ENCODE data around the gene ECHDC3. TPM values are rescaled to one million over a fixed set of nuclear protein-coding genes. Genes with fewer than 3 reads are reported as not detected.

Gene ECHDC3
- total RNA-seq, 4 donors from 2014 or later: 44.5 to 139 (median 89.4) TPM

- 79 to 92% methylated on average over 13 to 14 of the region's 14 CpGs for WGBS, 2 donors
- intact Hi-C loops (cut with DNase I; ENCODE audit: low total_unique reads): no loop called here
- DNase-seq (ENCODE audit: low spot score in 2 of 2): no peak
- H3K4me3 ChIP-seq (ENCODE audit: low read depth, poor library complexity, severe bottlenecking): no peak overlapping the region
- TF ChIP-seq POLR2A (IDR thresholded peaks at IDR 0.05): no peak
- TF ChIP-seq, protein P1, sequence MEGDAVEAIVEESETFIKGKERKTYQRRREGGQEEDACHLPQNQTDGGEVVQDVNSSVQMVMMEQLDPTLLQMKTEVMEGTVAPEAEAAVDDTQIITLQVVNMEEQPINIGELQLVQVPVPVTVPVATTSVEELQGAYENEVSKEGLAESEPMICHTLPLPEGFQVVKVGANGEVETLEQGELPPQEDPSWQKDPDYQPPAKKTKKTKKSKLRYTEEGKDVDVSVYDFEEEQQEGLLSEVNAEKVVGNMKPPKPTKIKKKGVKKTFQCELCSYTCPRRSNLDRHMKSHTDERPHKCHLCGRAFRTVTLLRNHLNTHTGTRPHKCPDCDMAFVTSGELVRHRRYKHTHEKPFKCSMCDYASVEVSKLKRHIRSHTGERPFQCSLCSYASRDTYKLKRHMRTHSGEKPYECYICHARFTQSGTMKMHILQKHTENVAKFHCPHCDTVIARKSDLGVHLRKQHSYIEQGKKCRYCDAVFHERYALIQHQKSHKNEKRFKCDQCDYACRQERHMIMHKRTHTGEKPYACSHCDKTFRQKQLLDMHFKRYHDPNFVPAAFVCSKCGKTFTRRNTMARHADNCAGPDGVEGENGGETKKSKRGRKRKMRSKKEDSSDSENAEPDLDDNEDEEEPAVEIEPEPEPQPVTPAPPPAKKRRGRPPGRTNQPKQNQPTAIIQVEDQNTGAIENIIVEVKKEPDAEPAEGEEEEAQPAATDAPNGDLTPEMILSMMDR (IDR thresholded peaks at IDR 0.05): no peak
Measured at GRCh38 chr10:11699550-11700097, 42.6 kb upstream of the ECHDC3 start.

- no peak for DNase-seq (ENCODE audit: low spot score in 2 of 2)
- no peak overlapping the region for H3K4me3 ChIP-seq (ENCODE audit: low read depth, poor library complexity, severe bottlenecking)
- WGBS, 2 donors: 94 to 95% methylated on average over 6 of the region's 6 CpGs
- no peak for TF ChIP-seq POLR2A (IDR thresholded peaks at IDR 0.05)
- TF ChIP-seq, protein P1 (IDR thresholded peaks at IDR 0.05): no peak
- intact Hi-C loops (cut with DNase I; ENCODE audit: low total_unique reads): no loop called here
Measured at GRCh38 chr10:11700539-11700938, 41.6 kb upstream of the ECHDC3 start.

DNA sequence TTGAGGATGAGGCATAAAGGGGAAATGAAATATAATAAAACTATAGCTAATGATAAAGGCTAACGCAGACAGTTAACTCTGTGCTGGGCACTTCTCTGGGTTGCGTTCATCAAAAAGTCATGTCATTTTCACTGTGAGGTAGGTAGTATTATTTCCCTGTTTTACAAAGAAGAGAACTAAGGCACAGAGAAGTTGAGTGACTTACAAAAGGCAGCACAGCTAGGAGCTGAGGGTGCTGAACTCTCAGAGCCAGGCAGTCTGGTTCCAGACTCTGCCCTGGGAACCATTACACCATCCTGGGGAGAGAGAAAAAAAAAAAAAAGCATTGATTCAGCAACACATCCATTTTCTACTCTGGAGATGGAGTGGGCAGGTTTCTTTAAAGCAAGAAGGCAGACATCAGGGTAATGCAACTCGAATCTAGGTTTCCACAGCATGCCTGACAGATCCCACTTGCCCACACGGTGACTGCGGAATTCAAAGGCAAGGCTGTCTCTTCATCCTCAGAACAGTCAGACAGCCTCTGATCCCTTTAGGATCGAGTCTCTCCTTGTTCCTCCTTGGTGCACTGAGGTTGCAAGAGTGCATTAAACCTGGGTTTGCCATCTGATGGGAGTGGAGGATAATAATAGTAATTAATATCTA, 40.6 kb upstream of the ECHDC3 start:
- 92% methylated on average over 6 of the region's 6 CpGs for WGBS, 2 donors
- no peak for TF ChIP-seq POLR2A (IDR thresholded peaks at IDR 0.05)
- TF ChIP-seq, protein P1 (IDR thresholded peaks at IDR 0.05): no peak
- H3K4me3 ChIP-seq (ENCODE audit: low read depth, poor library complexity, severe bottlenecking): no peak overlapping the region
- DNase-seq (ENCODE audit: low spot score in 2 of 2): no peak
- intact Hi-C loops (cut with DNase I; ENCODE audit: low total_unique reads): no loop called here

- intact Hi-C loops (cut with DNase I; ENCODE audit: low total_unique reads): no loop called here
Measured at GRCh38 chr10:11702264-11702663, 39.9 kb upstream of the ECHDC3 start.

GRCh38 chr10:11704092-11704491, 38.1 kb upstream of the ECHDC3 start:
- TF ChIP-seq, protein P1 (IDR thresholded peaks at IDR 0.05): no peak
- TF ChIP-seq POLR2A (IDR thresholded peaks at IDR 0.05): no peak
- intact Hi-C loops (cut with DNase I; ENCODE audit: low total_unique reads): no loop called here
- no peak for DNase-seq (ENCODE audit: low spot score in 2 of 2)
- 84 to 86% methylated on average over 8 of the region's 8 CpGs for whole genome bisulfite sequencing, 2 donors
- no peak overlapping the region for H3K4me3 ChIP-seq (ENCODE audit: low read depth, poor library complexity, severe bottlenecking)

More at GRCh38 chr10:11702264-11702663, 39.9 kb upstream of the ECHDC3 start:
- DNase-seq (ENCODE audit: low spot score in 2 of 2): no peak
- TF ChIP-seq, protein P1 (IDR thresholded peaks at IDR 0.05): no peak
- TF ChIP-seq POLR2A (IDR thresholded peaks at IDR 0.05): no peak
- WGBS, 2 donors: 86 to 95% methylated on average over 4 of the region's 4 CpGs
- no peak overlapping the region for H3K4me3 ChIP-seq (ENCODE audit: low read depth, poor library complexity, severe bottlenecking)

Measured in lower leg skin (tissue), 4 donors.